HG03108 (cell line): Measurements from ENCODE around the gene FUT2.
"Not testable (repeated sequence)": the region's sequence is repeated elsewhere in the genome, so short reads cannot be mapped to it uniquely, and the experiment has no call there.

ENCODE experiments used
- ATAC-seq: cut with Tn5 transposase; IDR thresholded peaks from one replicate; pipeline ENCODE4 v1.9.1; 2021; ENCODE audit warnings: moderate library complexity; ENCODE audit not compliant: unreplicated experiment

The FUT2 gene

DNA sequence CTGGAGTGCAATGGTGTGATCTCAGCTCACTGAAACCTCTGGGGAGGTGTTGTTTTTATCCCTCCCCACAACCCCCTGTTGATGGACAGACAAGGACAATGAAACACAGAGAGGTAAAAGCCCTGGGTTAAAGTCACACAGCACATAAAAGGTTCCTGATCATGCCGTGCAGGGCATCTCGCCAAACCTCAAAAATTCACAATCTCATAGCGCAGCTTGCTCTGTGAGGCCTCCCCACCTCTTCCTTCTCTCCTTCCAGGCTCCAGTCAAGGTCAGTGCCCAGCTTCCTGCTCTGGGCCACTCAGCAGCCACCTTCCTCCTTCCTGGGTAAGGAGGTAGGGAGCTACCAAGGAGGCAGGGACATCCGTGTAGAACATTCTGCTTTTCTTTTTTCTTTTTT lies 2.3 kb downstream of the FUT2 start:
- no peak for ATAC-seq

DNA sequence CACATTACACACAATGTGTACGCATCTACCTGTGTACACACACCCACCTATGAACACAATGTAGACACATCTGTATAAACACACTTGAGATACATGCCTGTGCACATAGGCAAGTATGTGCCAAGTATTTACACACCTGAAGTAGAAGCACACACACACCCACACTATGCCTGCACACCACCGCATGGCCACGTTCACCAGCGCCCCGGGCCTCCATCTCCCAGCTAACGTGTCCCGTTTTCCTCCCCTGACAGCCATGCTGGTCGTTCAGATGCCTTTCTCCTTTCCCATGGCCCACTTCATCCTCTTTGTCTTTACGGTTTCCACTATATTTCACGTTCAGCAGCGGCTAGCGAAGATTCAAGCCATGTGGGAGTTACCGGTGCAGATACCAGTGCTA lies 6.9 kb downstream of the FUT2 start:
- no peak for ATAC-seq

DNA sequence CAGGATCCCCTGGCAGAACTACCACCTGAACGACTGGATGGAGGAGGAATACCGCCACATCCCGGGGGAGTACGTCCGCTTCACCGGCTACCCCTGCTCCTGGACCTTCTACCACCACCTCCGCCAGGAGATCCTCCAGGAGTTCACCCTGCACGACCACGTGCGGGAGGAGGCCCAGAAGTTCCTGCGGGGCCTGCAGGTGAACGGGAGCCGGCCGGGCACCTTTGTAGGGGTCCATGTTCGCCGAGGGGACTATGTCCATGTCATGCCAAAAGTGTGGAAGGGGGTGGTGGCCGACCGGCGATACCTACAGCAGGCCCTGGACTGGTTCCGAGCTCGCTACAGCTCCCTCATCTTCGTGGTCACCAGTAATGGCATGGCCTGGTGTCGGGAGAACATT lies 7.5 kb downstream of the FUT2 start:
- ATAC-seq = no peak

DNA sequence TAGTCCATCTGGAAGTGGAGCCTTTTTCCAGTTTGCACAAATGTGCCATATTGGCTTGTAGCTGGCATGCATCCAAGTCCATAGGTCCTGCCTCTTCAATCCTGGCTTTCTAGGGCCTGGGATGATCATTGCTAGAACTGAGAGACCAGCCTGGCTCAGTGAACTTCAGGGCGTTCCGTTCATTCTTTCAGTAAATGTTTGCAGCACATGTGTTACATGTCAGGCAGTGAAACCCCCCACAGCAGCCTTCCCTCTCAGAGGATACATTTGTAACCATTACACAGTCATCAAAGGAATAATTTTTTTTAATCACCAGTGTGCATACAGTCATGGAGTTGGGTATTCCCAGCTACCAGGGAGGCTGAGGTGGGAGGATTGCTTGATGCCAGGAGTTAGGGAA lies 9.7 kb downstream of the FUT2 start:
- ATAC-seq = no peak

GRCh38 chr19:48708471-48708870 lies 12.7 kb downstream of the FUT2 start:
- no peak for ATAC-seq

GRCh38 chr19:48711106-48711662 lies 15.4 kb downstream of the FUT2 start:
- ATAC-seq = no peak

- no peak for ATAC-seq
Measured at GRCh38 chr19:48713041-48713863, 17.5 kb downstream of the FUT2 start.

GRCh38 chr19:48713864-48714755 lies 18.3 kb downstream of the FUT2 start:
- ATAC-seq = peak; percentile 83

- no peak for ATAC-seq
Measured at GRCh38 chr19:48714759-48715675, 19.2 kb downstream of the FUT2 start.

GRCh38 chr19:48715681-48716171 lies 20.0 kb downstream of the FUT2 start:
- no peak for ATAC-seq

- ATAC-seq = no peak
Measured at GRCh38 chr19:48716562-48717291, 21.0 kb downstream of the FUT2 start.

GRCh38 chr19:48718106-48718505 lies 22.3 kb downstream of the FUT2 start:
- not testable (repeated sequence) for ATAC-seq

- no peak for ATAC-seq
Measured at GRCh38 chr19:48718711-48719231, 23.0 kb downstream of the FUT2 start.

DNA sequence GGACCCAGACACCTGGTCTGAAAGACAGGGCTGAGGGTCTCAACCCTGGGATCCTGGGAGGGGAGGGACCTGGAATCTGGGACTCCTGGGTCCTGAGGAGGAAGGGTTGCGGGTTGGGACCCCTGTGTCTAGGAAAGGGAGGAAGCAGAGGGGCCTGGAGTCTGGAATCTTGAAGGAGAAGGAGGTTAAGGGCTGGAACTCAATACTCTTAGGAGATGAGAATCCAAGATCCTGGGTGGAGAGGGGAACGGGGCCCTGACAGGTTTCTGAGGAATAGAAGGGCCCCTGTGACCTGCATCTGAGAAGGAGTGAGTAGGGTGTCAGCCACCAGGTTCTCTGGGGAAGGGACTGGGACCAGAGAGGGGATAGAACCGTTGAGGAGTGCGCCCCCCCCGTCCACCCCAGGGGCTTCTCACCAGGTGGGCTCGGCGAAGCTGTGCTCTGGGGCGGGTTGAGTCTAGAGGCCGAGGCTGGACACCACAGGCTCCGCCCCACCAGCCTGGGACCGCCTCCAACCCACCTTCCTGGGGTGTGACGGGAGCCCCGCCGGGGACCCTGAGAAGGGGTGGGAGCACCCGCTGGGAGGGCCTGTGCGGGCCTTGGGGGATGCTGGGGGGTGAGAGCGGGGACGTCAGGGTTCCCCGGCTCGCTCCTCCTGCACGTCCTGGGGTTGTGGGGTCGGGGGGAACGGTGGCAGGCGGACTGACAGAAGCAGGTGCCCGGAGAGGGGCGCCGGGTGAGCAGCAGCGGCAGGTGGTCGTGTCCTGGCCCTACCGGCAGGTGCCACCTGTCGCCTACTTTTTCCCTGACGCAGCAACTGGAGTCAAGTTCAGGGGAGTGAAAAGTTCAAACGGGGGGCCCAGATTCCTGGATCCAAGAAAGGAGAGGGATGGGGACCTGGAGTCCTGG lies 23.7 kb downstream of the FUT2 start, which contains the start of gene MAMSTR:
MAMSTR (minus strand) TSS at position 463 of the 909 bp plus-strand sequence. CDS start 694 bp downstream, outside the sequence.
- no peak for ATAC-seq

GRCh38 chr19:48720251-48720612 lies 24.5 kb downstream of the FUT2 start:
- ATAC-seq = no peak

GRCh38 chr19:48720613-48721296 lies 25.0 kb downstream of the FUT2 start:
- peak; percentile 77 for ATAC-seq

GRCh38 chr19:48722196-48722708 lies 26.5 kb downstream of the FUT2 start:
- ATAC-seq = no peak
